ENCODE data around the gene KRT38. TPM values are rescaled to one million over a fixed set of nuclear protein-coding genes. Genes with fewer than 3 reads are reported as not detected.
A peak's percentile ranks its signal among the peaks of the same experiment; 100 is the strongest.

KRT38 gene
- polyA plus RNA-seq, 1 of the 3 experiments (the other 2 are of a cell fraction), result not detected

- ChIA-PET CTCF (no interaction called here), POLR2A (no interaction called here)
- no peaks in the 10 kb centered on the region for H3K36me3 ChIP-seq (replicated peaks in 1 of 2; ENCODE audit: control insufficient read depth in 1 of 2, insufficient read depth in 2 of 2, low read length in 1 of 2)
- H3K4me1 ChIP-seq (ENCODE audit: control insufficient read depth in 1 of 2, insufficient read depth in 2 of 2, low read depth in 1 of 2, low read length in 1 of 2), result peaks cover 0 to 47% of the 10 kb centered on the region in 2 experiments; a peak in 2 of 4 replicates
- H2AFZ ChIP-seq (ENCODE audit: low read depth), result no peak overlapping the region
- no peak for DNase-seq
- H3K9me2 ChIP-seq, result no peaks in the 10 kb centered on the region
- no peak overlapping the region for H3K4me3 ChIP-seq (ENCODE audit: low read depth in 2 of 2, low read length in 1 of 2)
- peaks cover 4% of the 10 kb centered on the region for H3F3A ChIP-seq (replicated peaks; ENCODE audit: insufficient read depth)
- H3K27ac ChIP-seq (ENCODE audit: low read depth in 2 of 2, low read length in 1 of 2), result peak overlapping the region in 1 of 2 experiments; percentile 35; a peak in 2 of 4 replicates
- no peak for TF ChIP-seq FOSL2 (IDR thresholded peaks at IDR 0.05; ENCODE audit: borderline replicate concordance, low read depth)
- H3K9ac ChIP-seq, result no peak overlapping the region
- H3K9me3 ChIP-seq, result no peaks in the 10 kb centered on the region
- peak overlapping the region; percentile 34 for H3K4me2 ChIP-seq
- H3K79me2 ChIP-seq (ENCODE audit: insufficient read depth), result no peaks in the 10 kb centered on the region
- WGBS (ENCODE audit: low lambda C conversion rate), result 100% methylated on average over 3 of the region's 4 CpGs
- H3K27me3 ChIP-seq (ENCODE audit: insufficient read depth), result no peaks in the 10 kb centered on the region
- no peaks in the 10 kb centered on the region for H4K20me1 ChIP-seq (ENCODE audit: insufficient read depth)
Measured at GRCh38 chr17:41419716-41420115, 21.1 kb downstream of the KRT38 start.

GRCh38 chr17:41418116-41418860 lies 22.5 kb downstream of the KRT38 start:
- Histone ChIP-seq H3K9ac (no peak overlapping the region), H3K4me3 (ENCODE audit: low read depth in 2 of 2, low read length in 1 of 2) (no peak overlapping the region), H3K4me2 (0 out of 2 replicates have a peak overlapping the region, but pooled peaks have one; percentile 40), H3K27me3 (ENCODE audit: insufficient read depth) (no peaks in the 10 kb centered on the region), H3K36me3 (replicated peaks in 1 of 2; ENCODE audit: control insufficient read depth in 1 of 2, insufficient read depth in 2 of 2, low read length in 1 of 2) (no peaks in the 10 kb centered on the region), H3K9me3 (no peaks in the 10 kb centered on the region), H2AFZ (ENCODE audit: low read depth) (no peak overlapping the region), H3K79me2 (ENCODE audit: insufficient read depth) (no peaks in the 10 kb centered on the region), H3K9me2 (no peaks in the 10 kb centered on the region), H4K20me1 (ENCODE audit: insufficient read depth) (no peaks in the 10 kb centered on the region), H3K27ac (ENCODE audit: low read depth in 2 of 2, low read length in 1 of 2) (0 out of 4 replicates have a peak overlapping the region, but pooled peaks of 1 of the 2 experiments have one; percentile 19), H3K4me1 (ENCODE audit: control insufficient read depth in 1 of 2, insufficient read depth in 2 of 2, low read depth in 1 of 2, low read length in 1 of 2) (peaks cover 0 to 47% of the 10 kb centered on the region in 2 experiments; a peak in 2 of 4 replicates), H3F3A (replicated peaks; ENCODE audit: insufficient read depth) (peaks cover 4% of the 10 kb centered on the region)
- DNase-seq, result no peak
- ChIA-PET POLR2A (no interaction called here), CTCF (interaction anchor here (0.8 to 2.9 kb wide), 7 partner anchors 11 to 245 kb away, joined by 3 to 11 read pairs (median 3); no protein-coding TSS in a partner anchor)
- TF ChIP-seq ELF1 (IDR thresholded peaks at IDR 0.05), result no peak
- no peak for TF ChIP-seq MEF2A (IDR thresholded peaks at IDR 0.05; ENCODE audit: borderline replicate concordance, low read depth)
- TF ChIP-seq, protein P1, sequence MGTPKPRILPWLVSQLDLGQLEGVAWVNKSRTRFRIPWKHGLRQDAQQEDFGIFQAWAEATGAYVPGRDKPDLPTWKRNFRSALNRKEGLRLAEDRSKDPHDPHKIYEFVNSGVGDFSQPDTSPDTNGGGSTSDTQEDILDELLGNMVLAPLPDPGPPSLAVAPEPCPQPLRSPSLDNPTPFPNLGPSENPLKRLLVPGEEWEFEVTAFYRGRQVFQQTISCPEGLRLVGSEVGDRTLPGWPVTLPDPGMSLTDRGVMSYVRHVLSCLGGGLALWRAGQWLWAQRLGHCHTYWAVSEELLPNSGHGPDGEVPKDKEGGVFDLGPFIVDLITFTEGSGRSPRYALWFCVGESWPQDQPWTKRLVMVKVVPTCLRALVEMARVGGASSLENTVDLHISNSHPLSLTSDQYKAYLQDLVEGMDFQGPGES (IDR thresholded peaks at IDR 0.05; ENCODE audit: low read depth, low read length), result no peak
- TF ChIP-seq JUND (IDR thresholded peaks at IDR 0.05), result no peak
- TF ChIP-seq MXI1 (IDR thresholded peaks at IDR 0.05; ENCODE audit: low read depth, low read length), result no peak
- TF ChIP-seq YY1 (IDR thresholded peaks at IDR 0.05; ENCODE audit: low read depth), result no peak
- no peak for TF ChIP-seq NRF1 (IDR thresholded peaks at IDR 0.05; ENCODE audit: low read depth, low read length)
- no peak for TF ChIP-seq FOSL2 (IDR thresholded peaks at IDR 0.05; ENCODE audit: borderline replicate concordance, low read depth)
- TF ChIP-seq, protein P2, sequence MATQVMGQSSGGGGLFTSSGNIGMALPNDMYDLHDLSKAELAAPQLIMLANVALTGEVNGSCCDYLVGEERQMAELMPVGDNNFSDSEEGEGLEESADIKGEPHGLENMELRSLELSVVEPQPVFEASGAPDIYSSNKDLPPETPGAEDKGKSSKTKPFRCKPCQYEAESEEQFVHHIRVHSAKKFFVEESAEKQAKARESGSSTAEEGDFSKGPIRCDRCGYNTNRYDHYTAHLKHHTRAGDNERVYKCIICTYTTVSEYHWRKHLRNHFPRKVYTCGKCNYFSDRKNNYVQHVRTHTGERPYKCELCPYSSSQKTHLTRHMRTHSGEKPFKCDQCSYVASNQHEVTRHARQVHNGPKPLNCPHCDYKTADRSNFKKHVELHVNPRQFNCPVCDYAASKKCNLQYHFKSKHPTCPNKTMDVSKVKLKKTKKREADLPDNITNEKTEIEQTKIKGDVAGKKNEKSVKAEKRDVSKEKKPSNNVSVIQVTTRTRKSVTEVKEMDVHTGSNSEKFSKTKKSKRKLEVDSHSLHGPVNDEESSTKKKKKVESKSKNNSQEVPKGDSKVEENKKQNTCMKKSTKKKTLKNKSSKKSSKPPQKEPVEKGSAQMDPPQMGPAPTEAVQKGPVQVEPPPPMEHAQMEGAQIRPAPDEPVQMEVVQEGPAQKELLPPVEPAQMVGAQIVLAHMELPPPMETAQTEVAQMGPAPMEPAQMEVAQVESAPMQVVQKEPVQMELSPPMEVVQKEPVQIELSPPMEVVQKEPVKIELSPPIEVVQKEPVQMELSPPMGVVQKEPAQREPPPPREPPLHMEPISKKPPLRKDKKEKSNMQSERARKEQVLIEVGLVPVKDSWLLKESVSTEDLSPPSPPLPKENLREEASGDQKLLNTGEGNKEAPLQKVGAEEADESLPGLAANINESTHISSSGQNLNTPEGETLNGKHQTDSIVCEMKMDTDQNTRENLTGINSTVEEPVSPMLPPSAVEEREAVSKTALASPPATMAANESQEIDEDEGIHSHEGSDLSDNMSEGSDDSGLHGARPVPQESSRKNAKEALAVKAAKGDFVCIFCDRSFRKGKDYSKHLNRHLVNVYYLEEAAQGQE (IDR thresholded peaks at IDR 0.05; ENCODE audit: low read depth, low read length), result no peak
- TF ChIP-seq TAF1 (IDR thresholded peaks at IDR 0.05; ENCODE audit: borderline replicate concordance, low read depth, low read length), result no peak
- no peak for TF ChIP-seq TEAD4 (IDR thresholded peaks at IDR 0.05; ENCODE audit: borderline replicate concordance, insufficient read depth)
- no peak for TF ChIP-seq USF2 (IDR thresholded peaks at IDR 0.05; ENCODE audit: borderline replicate concordance, low read depth, low read length)
- no peak for TF ChIP-seq RFX5 (IDR thresholded peaks at IDR 0.05; ENCODE audit: low read length)
- no peak for TF ChIP-seq PBX3 (IDR thresholded peaks at IDR 0.05)
- TF ChIP-seq EP300 (IDR thresholded peaks at IDR 0.05; ENCODE audit: borderline replicate concordance in 1 of 2, low read depth in 1 of 2, low read length in 1 of 2), result no peak
- no peak for TF ChIP-seq GABPA (IDR thresholded peaks at IDR 0.05; ENCODE audit: low read depth)
- TF ChIP-seq CHD2 (IDR thresholded peaks at IDR 0.05; ENCODE audit: low read length, partially characterized antibody), result no peak
- 82% methylated on average over 7 of the region's 7 CpGs for WGBS (ENCODE audit: low lambda C conversion rate)
